Activated gamma-delta T cell treated with anti-CD3 and anti-CD28 coated beads, Interleukin-2, amount 50 U/mL, for 16 hours (primary cell): ENCODE measurements around the gene FAM168B.

Experiments
- DNase-seq: peaks from one replicate; pipeline ENCODE4 v3.0.0-alpha.2; 2020; ENCODE audit warnings: low read depth

Gene FAM168B

DNA sequence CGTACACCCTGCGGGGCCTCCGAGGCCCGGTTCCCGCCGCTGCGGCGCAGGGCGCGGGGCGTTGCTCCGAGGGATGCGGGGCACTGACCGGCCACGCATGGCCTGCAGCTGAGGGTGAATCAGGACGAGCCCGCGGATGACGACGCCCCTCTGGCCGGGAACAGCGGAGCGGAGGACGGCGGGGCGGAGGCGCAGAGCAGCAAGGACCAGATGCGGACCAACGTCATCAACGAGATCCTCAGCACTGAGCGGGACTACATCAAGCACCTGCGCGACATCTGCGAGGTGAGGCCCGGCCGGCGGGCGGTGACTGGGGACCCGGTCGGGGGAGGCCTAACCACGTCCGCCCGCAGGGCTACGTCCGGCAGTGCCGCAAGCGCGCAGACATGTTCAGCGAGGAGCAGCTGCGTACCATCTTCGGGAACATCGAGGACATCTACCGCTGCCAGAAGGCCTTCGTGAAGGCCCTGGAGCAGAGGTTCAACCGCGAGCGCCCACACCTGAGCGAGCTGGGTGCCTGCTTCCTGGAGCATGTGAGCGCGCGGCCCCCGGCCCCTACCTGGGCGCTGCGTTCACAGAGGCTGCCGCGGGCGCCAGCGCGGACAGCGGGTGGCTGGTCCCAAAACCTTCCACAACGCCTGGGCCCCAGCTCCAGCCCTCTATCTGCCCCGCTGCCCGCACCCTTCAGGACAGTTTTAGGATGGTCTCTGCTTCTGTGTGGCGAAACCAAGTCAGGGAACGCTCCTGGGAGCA is 53.2 kb downstream of the FAM168B start:
- DNase-seq: no peak

DNA sequence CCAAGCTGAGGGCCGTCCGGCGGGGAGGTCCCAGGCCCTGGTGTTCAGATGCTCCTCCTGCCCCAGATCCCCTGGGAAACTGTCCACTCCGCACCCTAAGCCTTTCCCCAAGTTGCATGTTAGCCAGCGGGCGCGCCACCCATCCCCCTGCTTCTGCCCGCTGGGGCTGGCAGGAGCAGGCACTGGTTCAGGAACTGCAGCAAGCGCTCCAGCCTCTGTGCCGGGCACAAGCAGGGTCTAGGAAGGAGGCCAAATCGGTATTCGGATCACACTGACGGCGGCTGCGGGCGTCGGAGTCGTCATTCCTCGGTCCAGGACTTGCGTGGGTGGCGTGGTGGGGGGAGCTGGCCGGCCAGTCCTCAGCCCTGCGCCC is 53.7 kb downstream of the FAM168B start:
- no peak for DNase-seq

DNA sequence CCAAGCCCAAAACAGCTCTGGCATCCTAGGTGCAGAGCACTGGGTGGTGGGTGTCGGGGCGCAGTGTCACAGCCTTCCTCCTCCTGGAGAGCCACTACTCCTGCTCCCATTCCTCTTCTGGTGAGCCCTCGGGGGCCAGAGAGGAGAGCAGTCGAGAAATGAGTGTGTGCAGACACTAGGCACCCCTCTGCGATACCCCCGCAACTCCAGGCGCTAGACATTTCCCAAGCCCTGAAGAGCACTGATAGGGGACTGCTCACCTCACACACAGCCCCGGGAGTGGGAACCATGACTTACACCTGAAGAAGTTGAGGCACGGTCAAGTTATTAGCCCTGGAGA is 54.2 kb downstream of the FAM168B start:
- no peak for DNase-seq

DNA sequence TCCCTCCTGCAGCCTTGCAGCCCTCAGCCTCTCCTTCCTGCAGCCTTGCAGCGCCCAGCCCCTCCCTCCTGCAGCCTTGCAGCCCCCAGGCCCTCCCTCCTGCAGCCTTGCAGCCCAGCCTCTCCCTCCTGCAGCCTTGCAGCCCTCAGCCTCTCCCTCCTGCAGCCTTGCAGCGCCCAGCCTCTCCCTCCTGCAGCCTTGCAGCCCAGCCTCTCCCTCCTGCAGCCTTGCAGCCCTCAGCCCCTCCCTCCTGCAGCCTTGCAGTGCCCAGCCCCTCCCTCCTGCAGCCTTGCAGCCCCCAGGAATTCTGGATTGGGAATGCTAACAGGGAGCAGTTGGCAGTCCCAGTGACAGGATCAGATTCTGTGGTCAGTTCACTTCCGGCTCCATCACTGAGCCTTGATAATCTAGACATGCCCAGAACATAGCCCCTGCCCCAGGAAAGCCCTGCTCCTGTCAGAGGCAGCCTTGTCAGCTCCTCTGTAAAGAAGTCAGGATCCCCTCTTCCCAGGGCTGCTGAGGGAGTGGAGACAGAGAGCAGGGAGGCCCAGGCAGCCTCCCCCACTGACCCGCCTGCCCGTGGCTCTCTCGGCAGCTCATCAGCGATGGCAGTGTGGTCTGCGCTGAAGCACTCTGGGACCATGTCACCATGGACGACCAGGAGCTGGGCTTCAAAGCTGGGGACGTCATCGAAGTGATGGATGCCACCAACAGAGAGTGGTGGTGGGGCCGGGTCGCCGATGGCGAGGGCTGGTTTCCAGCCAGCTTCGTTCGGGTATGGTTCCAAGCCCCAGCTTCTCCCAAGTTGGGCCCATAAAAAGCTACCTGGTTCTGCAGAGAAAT is 54.8 kb downstream of the FAM168B start:
- DNase-seq: no peak

DNA sequence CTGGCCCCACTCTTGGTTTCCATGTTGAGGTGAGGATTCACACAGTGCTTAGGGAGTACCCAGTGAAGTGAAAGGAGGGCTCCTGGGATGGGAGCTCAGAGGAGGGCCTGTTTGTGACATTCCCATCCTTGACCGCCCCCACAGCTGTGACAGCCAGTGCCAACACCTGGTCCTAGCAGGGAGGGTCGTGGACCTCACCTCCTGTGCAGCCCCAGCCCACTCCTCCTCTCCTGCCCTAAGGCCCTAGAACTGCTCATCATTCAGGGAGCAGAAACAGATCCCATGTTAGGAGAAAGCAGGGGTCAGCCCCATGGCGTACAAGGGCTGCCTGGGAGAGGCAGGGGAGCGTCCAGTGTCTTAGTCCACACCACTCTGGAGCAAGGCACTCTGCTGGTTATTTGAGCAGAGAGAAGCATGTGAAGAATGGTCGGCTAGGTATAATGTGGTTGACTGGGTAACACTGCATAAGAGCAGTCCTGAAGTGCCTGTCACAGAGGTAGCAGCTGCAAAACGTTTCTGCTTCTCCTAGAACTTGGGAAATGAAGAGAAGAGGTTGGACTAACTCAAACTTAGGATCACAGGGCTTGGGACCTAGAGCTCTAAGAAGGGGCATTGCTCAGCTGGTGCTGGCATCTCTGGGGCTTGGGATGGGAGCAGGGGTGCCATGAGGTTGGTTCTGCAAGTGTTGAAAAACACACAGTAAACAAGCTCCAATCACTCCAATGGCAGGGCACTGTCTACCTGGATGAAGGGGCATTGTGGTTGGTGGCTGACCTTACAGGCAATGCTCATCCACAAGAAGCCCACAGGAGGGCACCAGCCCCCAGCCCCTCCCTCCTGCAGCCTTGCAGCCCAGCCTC is 55.6 kb downstream of the FAM168B start:
- no peak for DNase-seq

DNA sequence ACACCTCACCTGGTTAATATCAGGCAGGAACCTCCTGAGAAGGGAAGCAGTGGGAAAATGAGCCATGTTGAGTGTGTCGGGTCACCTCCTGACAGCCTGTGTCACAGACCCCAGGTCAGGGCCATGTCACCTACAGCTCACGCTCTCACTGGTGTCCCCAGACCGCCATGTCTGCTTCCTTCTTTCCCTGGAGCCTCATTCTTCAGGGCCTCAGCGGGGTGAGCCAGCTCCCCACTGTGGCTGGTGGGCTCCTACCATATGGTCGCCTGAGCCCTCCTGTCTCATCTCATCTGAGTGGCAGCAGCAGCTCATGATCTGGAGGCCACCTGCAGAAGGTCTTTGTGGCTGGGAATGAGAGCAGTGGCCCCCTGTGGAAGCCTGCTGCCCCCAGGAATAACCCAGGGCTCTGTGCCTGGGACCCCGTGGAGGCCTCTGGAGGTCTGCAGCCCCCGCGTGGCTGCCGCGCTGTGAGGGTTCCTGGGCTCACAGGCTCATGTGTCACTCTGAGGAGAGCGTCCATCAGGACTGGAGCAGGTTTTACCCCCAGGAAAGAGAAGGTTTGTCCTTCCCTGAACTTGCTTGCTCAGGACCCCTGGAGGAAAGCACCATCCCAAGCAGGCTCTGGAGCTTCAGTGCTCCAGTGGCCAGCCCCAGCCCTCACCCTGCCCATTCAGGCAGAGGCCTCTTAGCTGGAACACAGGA is 56.4 kb downstream of the FAM168B start:
- no peak for DNase-seq

DNA sequence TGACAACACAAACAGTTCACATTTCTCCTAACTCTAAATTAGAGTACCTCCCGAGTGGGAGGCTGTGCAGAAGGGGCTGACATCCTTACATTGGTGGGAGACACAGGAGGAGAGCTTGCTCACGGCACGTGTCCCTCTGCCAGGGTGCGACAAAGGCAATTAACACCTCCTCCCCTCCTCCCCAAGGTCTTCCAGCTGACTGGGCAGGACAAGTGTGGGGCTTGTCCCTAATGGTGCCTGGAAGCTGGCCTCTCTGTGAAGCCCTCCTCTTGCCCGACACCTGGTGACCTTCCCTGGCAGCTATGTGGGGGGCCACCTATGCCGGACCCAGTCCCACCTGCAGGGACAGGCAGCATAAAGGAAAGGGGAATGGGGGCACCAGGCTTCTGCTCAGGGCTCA is 57.0 kb downstream of the FAM168B start:
- no peak for DNase-seq

DNA sequence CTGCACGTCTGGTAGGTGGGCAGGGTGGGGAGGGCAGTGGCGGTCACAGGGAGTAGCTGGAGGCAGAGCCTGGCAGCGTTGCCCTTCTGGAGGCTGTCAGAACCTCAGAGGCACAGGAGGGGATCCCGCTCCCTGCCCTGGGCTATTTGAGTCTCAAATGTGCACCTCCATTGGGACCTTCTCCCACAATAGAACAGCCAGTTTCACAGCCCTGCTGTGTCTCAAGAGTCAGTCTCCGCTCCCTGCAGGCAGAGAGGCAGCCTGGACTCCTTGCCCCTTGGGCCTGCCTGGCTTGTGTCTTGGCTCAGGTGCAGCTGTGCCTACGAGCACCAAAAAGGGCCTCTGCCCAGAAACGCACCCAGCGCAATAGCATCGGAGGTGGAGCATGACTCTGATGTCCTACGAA is 57.4 kb downstream of the FAM168B start:
- DNase-seq: no peak

DNA sequence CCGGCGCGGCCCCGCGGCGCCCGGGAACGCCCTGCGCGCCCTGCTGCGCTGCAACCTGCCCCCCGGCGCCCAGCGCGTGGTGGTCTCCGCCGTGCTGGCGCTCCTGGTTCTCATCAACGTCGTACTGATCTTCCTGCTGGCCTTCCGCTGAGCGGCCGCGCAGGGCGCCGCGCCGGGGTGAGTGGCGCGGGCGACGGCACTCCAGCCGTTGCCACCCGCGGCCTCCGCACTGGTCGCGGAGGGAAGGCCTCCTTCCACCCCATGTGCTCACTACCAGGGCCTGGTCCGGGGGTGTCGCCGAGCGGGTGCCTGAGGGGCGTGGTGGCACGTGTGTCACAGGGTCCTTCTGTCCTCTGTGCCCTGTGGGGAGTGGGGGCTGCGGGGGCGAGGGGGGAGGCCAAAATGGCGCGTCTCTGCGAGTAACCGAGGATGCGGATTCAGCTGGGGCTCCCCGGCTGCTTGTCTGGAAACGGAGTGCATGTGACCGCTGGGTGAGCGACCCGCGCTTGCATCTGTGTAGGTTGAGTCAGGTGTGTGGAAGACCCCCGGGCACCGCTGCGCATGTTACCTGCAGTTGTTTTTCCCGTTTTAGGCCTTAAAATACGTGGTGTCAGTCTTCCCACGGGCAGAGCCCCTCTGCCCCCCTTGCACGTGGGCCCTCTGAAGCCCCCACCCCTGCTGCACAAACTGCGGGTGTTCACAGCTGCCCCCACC is 58.0 kb downstream of the FAM168B start:
- DNase-seq: no peak

DNA sequence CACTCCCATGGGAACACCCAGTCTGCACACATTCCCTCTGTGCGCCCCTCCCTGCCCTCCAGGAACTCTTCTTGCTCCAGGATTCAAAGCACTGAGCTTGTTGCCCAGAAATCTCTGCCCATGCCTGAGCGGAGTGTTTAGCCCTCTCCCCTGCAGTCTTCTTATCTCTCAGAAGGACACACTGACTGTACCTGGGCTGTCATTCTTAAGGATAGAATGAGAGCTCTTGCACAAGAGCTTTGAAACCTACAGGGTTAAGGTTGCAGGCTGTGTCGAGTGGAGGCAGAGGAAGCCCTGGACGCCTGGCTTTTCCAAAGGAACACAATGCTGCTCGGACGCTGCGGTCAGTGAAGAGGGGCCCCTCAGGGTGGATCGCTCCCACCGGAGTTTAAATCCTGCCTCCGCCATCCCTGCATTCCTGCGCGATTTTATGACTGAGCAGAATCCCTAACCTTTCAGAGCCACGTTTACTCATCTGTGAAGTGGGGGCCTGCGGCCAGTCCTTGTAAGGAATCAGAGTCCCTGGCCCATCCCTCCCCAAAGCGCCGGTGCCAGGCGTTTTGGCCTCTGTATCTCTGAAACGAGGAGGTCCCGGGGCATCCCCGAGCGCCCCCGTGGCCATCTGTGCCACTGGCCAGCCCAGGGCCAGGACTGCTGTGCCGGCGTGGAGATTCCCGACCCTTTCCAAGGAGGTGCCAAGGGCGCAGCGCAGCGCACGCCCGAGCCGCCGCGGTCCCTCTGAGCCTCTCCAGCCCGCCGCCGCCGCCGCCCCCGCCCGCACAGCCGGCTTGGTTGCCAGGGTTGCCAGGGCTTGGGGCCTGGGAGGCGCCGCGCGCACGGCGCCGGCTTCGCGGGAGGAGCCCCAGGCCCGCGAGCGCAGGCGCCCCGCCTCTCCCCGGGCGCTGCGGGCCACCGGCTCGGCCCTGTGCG is 58.9 kb downstream of the FAM168B start:
- DNase-seq: no peak

DNA sequence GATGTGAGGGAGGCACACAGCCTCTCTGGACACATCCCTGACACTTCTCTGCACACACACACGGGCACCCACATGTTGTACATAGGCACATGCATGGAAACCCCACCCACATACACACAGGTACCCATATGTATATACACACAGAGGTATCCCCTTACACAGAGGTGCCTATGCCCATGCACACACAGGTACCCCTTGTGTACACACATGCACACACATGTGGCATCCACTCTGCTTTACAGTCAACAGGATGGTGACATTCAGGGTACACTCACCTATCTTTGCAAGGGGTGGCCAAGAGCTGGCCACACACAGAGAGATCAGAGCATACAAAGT is 59.5 kb downstream of the FAM168B start:
- no peak for DNase-seq

DNA sequence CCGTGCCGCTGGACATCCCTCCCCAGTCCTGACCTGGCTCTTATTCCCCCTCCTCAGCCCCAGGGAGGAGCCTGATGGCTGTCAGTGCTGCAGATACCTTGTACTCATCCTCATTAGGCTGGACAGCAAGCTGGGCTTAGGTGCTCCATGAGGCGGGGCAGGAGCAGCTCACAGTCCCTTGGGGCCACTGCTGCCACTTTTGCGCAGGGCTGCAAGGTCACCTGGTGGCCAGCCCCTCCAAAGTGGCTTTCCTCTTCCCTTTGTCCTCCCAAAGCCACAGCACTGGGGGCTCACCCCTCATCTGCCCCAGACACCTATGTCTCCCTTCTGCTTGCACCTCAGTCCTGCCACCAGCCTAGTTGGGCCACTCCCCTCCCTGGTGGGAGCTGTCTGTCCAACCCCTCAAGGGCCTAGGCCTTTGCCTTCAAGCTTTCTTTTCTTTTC is 60.8 kb downstream of the FAM168B start:
- no peak for DNase-seq

DNA sequence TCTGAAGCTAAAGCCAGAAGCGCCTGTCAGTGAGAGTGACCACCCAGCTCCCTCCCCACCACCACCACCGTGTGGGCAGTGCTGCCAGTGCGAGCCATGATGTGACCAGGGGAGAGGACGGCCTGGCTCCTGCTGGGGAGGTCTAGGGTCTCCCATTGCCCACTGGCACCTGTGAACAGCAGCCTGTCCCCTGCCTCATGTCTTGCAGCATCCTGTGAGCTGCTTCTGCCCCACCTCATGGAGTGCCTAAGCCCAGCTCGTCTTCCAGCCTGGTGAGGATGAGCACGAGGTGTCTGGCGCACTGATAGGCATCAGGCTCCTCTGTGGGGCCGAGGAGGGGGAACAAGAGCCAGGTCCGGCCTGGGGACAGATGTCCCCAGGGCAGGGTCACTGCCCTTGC is 61.4 kb downstream of the FAM168B start:
- DNase-seq: no peak

DNA sequence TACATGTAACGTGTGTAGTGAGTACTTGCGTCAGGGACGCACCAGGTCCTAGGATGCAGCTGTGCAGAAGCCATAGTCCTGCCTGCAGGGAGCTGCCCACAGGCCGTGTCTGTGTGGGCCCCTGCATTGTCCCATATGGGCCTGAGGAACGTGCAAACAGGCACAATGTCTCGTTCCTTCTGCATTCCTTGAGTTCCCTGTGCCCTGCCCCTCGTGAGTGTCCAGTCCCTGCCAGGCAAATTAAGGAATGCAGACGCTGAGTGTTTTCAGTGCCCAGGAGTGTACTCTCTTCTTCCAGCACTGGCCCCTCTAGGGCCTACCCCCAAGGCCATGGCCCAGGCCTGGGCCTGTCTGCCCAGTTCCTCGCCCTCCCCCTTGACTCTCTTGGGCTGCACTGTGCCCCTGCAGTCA is 61.8 kb downstream of the FAM168B start:
- DNase-seq: no peak

DNA sequence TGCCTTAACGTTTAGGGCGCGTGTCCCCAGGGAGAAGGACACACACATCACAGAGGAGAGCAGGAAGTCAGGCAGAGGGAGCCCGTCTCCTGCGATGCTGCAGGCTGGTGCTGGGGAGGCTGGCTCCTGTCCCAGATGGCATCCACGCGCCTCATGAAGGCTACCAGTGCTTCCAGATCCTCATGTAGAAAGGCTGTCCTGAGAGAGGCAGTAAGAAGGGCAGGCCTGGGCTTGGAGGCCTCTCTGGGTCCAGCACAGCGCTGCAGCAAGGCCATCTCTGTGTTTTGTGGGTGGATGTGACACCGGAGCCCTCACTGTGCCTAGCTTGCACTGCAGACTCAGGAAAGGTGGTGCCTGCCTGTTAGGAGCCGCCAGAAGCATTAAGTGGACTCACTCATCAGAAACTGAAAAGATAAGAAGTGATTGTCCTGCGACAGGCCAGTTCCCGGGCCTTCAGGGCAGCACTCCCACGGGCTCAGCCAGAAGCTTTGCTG is 62.7 kb downstream of the FAM168B start:
- no peak for DNase-seq

DNA sequence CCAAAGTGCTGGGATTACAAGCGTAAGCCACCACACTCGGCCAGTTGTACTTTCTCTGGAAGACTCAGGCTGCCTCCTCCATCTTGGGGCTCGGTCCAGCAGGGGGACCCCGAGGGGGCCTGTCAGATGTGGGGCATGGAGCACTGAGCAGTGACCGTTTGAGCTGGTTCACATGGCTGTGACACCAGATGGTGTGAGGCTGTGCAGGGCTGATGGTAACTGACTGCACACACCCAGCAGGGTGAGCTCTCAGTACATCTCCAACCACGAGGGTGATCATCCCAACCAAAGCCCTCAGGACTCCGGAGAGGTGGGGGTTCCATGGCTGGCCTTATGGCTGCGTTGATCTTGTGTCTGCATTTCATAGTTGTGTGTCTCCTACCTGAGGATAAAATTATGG is 63.4 kb downstream of the FAM168B start:
- DNase-seq: no peak

DNA sequence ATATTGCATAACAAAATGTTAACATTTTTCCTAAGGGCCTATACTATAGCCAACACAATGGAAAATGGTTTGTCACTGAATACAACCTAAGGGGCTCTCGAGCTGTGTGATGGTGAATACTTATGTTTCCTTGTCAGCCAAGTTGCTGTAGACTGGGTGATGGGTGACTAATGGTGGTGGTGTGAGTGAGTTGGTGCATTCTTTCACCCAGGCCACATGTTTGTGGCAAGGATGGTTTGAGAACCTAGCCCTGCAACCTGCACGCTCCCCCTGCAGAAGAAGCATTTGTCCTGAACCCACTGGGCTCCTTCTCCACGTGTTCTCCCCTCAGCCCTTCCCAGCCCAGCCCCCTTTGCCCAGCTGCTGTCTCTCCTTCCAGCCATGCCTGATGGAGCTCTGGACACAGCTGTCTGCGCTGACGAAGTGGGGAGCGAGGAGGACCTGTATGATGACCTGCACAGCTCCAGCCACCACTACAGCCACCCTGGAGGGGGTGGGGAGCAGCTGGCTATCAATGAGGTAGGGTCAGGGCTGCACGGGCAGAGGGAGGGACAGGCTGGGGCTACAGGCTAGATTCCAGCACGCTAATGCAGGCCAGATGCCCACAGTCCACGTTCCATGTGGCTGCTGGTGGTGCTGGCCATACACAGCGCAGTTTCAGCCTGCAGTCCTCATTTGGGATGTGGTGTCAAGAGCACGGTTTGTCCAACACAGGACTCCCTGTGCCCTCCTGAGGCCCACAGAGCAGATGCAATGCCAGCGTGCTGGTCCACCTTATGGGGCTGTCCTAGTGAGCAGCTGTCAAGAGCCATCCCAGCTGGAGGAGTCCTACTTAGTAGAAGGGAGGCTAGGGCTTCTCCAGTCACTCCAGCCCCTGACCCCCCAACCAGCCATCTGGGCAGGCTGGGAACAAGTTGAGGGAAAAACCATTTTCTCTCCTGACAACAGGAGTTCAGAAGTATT is 65.4 kb downstream of the FAM168B start:
- no peak for DNase-seq

DNA sequence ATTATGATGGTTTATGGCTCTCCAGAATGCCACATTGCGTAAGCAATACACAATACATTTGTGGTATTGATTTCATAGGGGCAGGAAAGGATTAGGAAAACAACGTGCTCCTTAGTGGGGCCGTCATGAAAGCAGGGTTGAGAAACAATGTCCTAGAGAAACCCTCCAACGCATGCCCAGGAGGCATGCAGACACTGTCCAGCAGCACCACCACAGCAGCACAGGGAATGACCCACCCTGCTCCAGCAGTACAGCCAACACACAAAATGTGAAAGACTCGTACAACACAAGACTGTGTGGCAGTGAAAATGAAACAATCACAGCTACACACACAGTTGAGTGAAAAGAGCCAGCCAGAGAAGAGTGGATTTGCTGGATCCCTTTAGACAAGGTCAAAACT is 66.3 kb downstream of the FAM168B start:
- DNase-seq: no peak

DNA sequence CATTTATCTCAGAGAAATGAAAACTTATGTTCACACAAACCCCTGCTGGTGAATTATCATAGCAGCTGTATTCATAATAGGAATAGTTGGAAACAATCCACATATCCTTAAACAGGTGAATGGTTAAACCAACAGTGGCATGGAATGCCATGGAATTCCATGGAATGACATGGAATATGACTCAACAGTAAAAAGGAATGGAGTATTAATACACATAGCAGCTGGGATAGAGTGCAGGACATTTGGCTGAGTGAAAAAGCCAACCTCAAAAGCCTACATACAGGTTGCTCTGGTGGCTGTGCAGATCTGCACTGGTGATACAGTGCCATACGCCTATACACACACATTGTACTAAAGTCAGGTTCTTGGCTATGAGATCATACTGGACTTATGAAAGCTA is 69.5 kb downstream of the FAM168B start:
- DNase-seq: no peak
